HEK293T (cell line): ENCODE results near the gene INPP5E.

Source experiments
- CTCF ChIA-PET: fragments of 350-600 bp; formaldehyde crosslinking; extraction: SDS; loops from one replicate; lab custom pipeline; 2021; ENCODE audit warnings: antibody characterized with exemption, inconsistent platforms; lab: Yijun Ruan, JAX
- POLR2A ChIA-PET: fragments of 350-600 bp; formaldehyde crosslinking; extraction: SDS; loops from one replicate; lab custom pipeline; 2020; ENCODE audit warnings: antibody characterized with exemption, inconsistent platforms; lab: Yijun Ruan, JAX
- DNase-seq: peaks from one replicate; pipeline ENCODE4 v3.0.0; 2012; ENCODE audit warnings: mixed read lengths; ENCODE audit errors: extremely low spot score
- ARNT ChIP-seq: fragments of 450-650 bp; IDR thresholded peaks from 2 replicates; pipeline ENCODE4 v1.6.1; 2017; ENCODE audit warnings: mild to moderate bottlenecking
- BHLHE40 ChIP-seq: fragments of 450-650 bp; IDR thresholded peaks from 2 replicates; pipeline ENCODE4 v1.6.1; 2016; ENCODE audit warnings: mild to moderate bottlenecking, moderate library complexity, borderline replicate concordance
- CTBP1 ChIP-seq: fragments of 450-650 bp; IDR thresholded peaks from 2 replicates; pipeline ENCODE4 v1.6.1; 2016; ENCODE audit warnings: borderline replicate concordance
- ELF4 ChIP-seq: fragments of 450-650 bp; IDR thresholded peaks from 2 replicates; pipeline ENCODE4 v1.6.1; 2017; ENCODE audit warnings: antibody characterized with exemption
- FOXA1 ChIP-seq: fragments of 450-650 bp; IDR thresholded peaks from 2 replicates; pipeline ENCODE4 v1.6.1; 2016; ENCODE audit warnings: mild to moderate bottlenecking
- FOXK2 ChIP-seq: fragments of 450-650 bp; IDR thresholded peaks from 2 replicates; pipeline ENCODE4 v1.6.1; 2016; ENCODE audit warnings: mild to moderate bottlenecking
- FOXM1 ChIP-seq: fragments of 450-650 bp; IDR thresholded peaks from 2 replicates; pipeline ENCODE4 v1.6.1; 2017; ENCODE audit warnings: mild to moderate bottlenecking, borderline replicate concordance
- HDGF ChIP-seq: fragments of 450-650 bp; IDR thresholded peaks from 2 replicates; pipeline ENCODE4 v1.6.1; 2017; ENCODE audit warnings: antibody characterized with exemption, borderline replicate concordance
- L3MBTL2 ChIP-seq: fragments of 450-650 bp; conservative IDR thresholded peaks from 2 replicates; pipeline ENCODE4 v1.6.1; 2016; ENCODE audit warnings: mild to moderate bottlenecking
- LEF1 ChIP-seq: fragments of 450-650 bp; IDR thresholded peaks from 2 replicates; pipeline ENCODE4 v1.6.1; 2017; ENCODE audit warnings: mild to moderate bottlenecking, borderline replicate concordance
- NFRKB ChIP-seq: fragments of 450-650 bp; IDR thresholded peaks from 2 replicates; pipeline ENCODE4 v1.6.1; 2016; ENCODE audit warnings: mild to moderate bottlenecking, moderate library complexity
- PKNOX1 ChIP-seq: fragments of 450-650 bp; IDR thresholded peaks from 2 replicates; pipeline ENCODE4 v1.6.1; 2016
- SP1 ChIP-seq: fragments of 450-650 bp; IDR thresholded peaks from 2 replicates; pipeline ENCODE4 v1.6.1; 2017
- SUZ12 ChIP-seq: fragments of 450-650 bp; IDR thresholded peaks from 2 replicates; pipeline ENCODE4 v1.6.1; 2016; ENCODE audit warnings: mild to moderate bottlenecking
- TARDBP ChIP-seq: fragments of 450-650 bp; IDR thresholded peaks from 2 replicates; pipeline ENCODE4 v1.6.1; 2016
- ZNF384 ChIP-seq: fragments of 450-650 bp; IDR thresholded peaks from 2 replicates; pipeline ENCODE4 v1.6.1; 2016

INPP5E gene

DNA sequence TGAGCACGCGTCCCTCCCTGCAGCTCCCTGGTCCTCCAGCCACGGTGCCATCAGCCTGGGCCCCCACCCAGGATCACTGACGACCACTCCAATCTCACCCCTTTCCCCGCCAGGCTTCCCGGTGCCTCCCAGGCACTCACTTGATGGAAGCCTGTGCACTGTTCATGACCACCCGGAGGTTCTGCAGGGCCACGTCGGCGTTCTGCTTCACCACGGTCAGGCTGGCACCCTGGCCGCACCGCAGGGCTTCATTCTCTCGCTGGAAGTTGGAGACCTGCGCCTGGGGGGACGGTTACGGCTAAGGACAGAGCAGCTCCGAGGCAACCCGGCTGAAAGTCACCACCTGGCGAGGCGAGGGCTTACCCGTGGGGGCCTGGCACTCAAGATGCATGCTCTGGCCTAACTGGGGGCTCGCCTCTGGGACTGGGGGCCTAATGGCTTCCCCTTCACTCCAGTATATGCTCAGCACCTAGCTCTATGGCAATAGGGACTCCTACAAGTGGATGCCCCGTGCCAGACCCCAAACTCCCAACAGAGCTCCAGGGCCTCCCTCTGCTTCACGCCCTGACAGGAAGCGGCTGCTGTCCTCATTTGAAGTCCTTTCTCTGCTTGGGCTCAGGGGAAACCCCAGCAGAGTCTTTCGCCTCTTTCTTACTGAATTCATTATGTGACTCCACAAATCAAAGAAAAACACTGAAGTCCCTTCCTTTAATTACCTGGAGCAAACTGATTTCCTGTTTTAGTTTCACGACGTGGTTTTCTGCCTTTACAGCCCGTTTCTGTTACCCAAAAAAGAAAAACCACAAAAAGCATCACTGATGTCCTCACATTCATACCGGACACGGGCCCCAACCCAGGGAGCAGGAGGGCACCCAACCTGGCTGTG lies 35.5 kb downstream of the INPP5E start:
- TF ChIP-seq SUZ12: no peak
- no peak for DNase-seq
- POLR2A ChIA-PET: no interaction called here
- CTCF ChIA-PET: no interaction called here

DNA sequence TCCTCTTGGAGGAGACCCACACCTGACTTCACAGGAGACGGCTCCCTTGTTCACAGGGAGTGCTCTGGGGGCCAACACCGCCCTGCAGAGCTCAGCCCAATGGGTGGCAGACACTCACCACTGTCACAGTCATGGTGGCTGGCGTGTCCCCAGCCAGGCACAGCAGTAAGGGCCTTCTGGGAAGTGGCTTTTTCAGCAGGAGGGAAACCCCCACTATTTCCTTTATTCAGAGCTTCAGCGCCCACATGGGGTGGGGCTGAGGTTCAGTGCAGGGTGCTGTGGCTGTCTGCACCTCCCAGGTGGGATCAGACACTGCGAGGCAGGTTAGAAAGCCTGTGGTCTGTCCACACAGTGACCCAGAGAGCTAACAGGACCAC lies 36.1 kb downstream of the INPP5E start:
- DNase-seq: no peak
- ChIA-PET POLR2A (no interaction called here), CTCF (no interaction called here)
- TF ChIP-seq FOXK2: no peak
- no peak for TF ChIP-seq SUZ12
- no peak for TF ChIP-seq ARNT
- TF ChIP-seq NFRKB: no peak
- TF ChIP-seq PKNOX1: no peak
- no peak for TF ChIP-seq BHLHE40
- TF ChIP-seq LEF1: no peak
- TF ChIP-seq SP1: no peak
- no peak for TF ChIP-seq CTBP1
- no peak for TF ChIP-seq ZNF384
- TF ChIP-seq ELF4: no peak
- TF ChIP-seq HDGF: no peak
- no peak for TF ChIP-seq L3MBTL2

DNA sequence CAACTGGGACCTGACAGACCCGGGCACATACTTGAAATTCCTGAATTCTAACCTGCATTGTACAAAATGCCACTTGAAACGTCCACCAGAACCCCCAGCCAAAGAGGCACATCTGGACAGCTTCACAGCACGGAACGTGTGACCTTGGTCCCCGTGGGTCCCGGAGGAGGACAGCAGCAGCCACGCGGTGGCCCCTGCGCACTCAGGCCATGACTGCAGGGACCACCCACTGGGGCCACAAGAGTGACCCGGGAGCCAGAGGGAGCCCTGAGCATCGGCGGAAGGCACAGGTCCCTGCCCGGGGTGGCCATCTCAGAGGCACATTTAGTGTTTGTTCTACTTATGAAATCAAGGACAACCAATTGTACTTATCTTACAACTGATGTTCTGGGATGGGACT lies 37.6 kb downstream of the INPP5E start:
- ChIA-PET CTCF (interaction anchor here (0.7 kb wide), 1 partner anchor 13 kb away, joined by 4 read pairs; no protein-coding TSS in a partner anchor), POLR2A (interaction anchor here (0.6 to 1.8 kb wide), 3 partner anchors 8 to 39 kb away, joined by 3 to 10 read pairs (median 5); partner anchors contain the start of genes ENTR1 and PMPCA)
- DNase-seq: no peak
- TF ChIP-seq HDGF: no peak
- TF ChIP-seq PKNOX1: no peak
- no peak for TF ChIP-seq CTBP1
- TF ChIP-seq LEF1: no peak

DNA sequence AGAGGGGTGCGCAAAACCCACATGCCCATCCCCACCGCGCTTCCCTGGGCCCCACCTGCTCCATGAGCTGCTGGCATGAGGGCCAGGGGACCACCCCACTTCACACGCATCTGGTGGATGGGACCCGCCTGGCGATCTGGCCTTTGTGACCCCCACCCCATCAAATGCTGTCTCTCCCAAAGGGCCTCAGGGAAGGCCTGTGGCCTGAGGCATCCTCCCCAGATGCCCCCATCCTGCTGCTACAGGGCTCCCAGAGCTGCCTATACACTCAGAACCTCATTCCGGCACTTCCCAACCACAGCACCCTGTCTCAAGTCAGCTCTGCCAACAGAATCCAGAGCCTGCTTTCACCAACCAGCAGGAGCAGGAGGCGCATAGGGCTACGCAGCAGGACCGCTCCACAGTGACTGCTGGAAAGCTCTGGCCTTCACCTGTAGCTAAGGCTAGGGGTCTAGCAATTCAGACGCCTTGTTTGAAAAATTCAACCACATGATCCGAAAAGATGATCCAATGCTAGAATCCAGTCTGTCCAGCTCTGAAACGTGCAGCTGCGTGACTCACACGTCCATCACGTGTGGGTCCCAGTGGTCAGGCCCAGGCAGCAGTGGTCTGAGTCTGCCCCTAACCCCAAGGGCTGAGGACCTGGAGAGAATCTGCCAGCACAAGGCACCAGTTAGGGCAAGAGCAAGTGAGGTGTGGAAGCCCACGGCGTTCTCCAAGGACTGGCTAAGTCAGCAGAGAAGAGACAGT lies 38.3 kb downstream of the INPP5E start:
- CTCF ChIA-PET: interaction anchor here (0.6 kb wide), 2 partner anchors 16 to 377 kb away, joined by 5 to 6 read pairs; no protein-coding TSS in a partner anchor
- TF ChIP-seq TARDBP: no peak
- TF ChIP-seq BHLHE40: no peak
- no peak for TF ChIP-seq SUZ12
- TF ChIP-seq FOXM1: no peak
- TF ChIP-seq ARNT: no peak
- no peak for TF ChIP-seq PKNOX1
- no peak for TF ChIP-seq FOXA1
- no peak for TF ChIP-seq HDGF
- TF ChIP-seq NFRKB: no peak
- TF ChIP-seq FOXK2: no peak
- no peak for TF ChIP-seq L3MBTL2
- TF ChIP-seq ZNF384: no peak
- TF ChIP-seq LEF1: no peak
- TF ChIP-seq CTBP1: no peak
- no peak for TF ChIP-seq SP1
- TF ChIP-seq ELF4: no peak
- POLR2A ChIA-PET: interaction anchor here (0.7 to 1.8 kb wide), 4 partner anchors 9 to 38 kb away, joined by 3 to 10 read pairs (median 5); partner anchors contain the start of genes ENTR1 and PMPCA
- no peak for DNase-seq

GRCh38 chr9:136400038-136400834 lies 39.4 kb downstream of the INPP5E start, which contains the start of gene SNAPC4:
TSS of gene SNAPC4 (minus strand) at chr9:136400170. CDS start at chr9:136398428, 1,742 bp downstream.
- CTCF ChIA-PET: interaction anchor here (0.6 kb wide), 2 partner anchors 15 to 378 kb away, joined by 5 to 6 read pairs; no protein-coding TSS in a partner anchor
- POLR2A ChIA-PET: interaction anchor here (0.5 to 1.8 kb wide), 4 partner anchors 10 to 37 kb away, joined by 3 to 10 read pairs (median 4); partner anchors contain the start of genes ENTR1 and PMPCA
- 0 out of 2 replicates have a peak, but pooled peaks have one; percentile 16 for TF ChIP-seq ARNT
- TF ChIP-seq L3MBTL2: peak; percentile 43; the same call in 1 of the 2 replicates
- TF ChIP-seq CTBP1: no peak
- peak; percentile 98 for DNase-seq
